Urinary bladder (tissue), 4 donors: ENCODE results near the gene ATP10A. TPM values are rescaled to one million over a fixed set of nuclear protein-coding genes. Genes with fewer than 3 reads are reported as not detected.

Experiments used
- DNase-seq: peaks from one replicate; pipeline ENCODE4 v3.0.0-alpha.2; 2015; ENCODE audit errors: extremely low spot score
- H3K27ac ChIP-seq: one replicate; pipeline ENCODE4 v1.5.1; 2013; ENCODE audit warnings: low read depth, mild to moderate bottlenecking, moderate library complexity
- H3K36me3 ChIP-seq: one replicate; pipeline ENCODE4 v1.6.1; 2013; ENCODE audit warnings: mild to moderate bottlenecking, moderate library complexity; ENCODE audit not compliant: insufficient read depth
- H3K4me1 ChIP-seq: one replicate; pipeline ENCODE4 v1.6.1; 2013; ENCODE audit warnings: mild to moderate bottlenecking, moderate library complexity; ENCODE audit not compliant: insufficient read depth
- H3K4me3 ChIP-seq: one replicate; pipeline ENCODE4 v1.5.1; 2013; ENCODE audit warnings: low read depth, low read length
- WGBS: extraction: QIAGEN DNeasy Blood & Tissue Kit; methylation state at CpG from one replicate; pipeline ENCODE4 v1.1.7; 2013; 5-methylcytosine and 5-hydroxymethylcytosine counted together
- polyA plus RNA-seq: library from polyadenylated mRNA; stranded (reverse); fragments of 200-250 nt; gene quantifications from one replicate; pipeline ENCODE4 v1.2.3, GENCODE V29; 2013
- total RNA-seq: library from RNA; depleted of rRNA; stranded (reverse); fragments of >200 nt; gene quantifications from one replicate; pipeline ENCODE4 v1.2.3, GENCODE V29; 2014
- donor health status: healthy with polysubstance abuse.
- donor health status: healthy.

ATP10A gene
- total and polyA plus RNA-seq, 2 donors: 5.0 to 7.8 TPM

- no peak overlapping the region for H3K4me3 ChIP-seq
- no peaks in the 10 kb centered on the region for H3K4me1 ChIP-seq
- no peaks in the 10 kb centered on the region for H3K36me3 ChIP-seq
- no peak for DNase-seq
- WGBS: 87% methylated on average over 7 of the region's 7 CpGs
- H3K27ac ChIP-seq: no peak overlapping the region
Measured at GRCh38 chr15:25678500-25678855, 184.6 kb downstream of the ATP10A start.

- H3K27ac ChIP-seq: no peak overlapping the region
- WGBS: 70% methylated on average over 9 of the region's 9 CpGs
- no peaks in the 10 kb centered on the region for H3K36me3 ChIP-seq
- H3K4me1 ChIP-seq: no peaks in the 10 kb centered on the region
- no peak overlapping the region for H3K4me3 ChIP-seq
- DNase-seq: no peak
Measured at GRCh38 chr15:25677719-25678499, 185.2 kb downstream of the ATP10A start.

GRCh38 chr15:25676070-25676469 lies 187.1 kb downstream of the ATP10A start:
- no peak overlapping the region for H3K4me3 ChIP-seq
- no peak overlapping the region for H3K27ac ChIP-seq
- no peak for DNase-seq
- 95% methylated on average over 8 of the region's 8 CpGs for WGBS
- no peaks in the 10 kb centered on the region for H3K4me1 ChIP-seq
- no peaks in the 10 kb centered on the region for H3K36me3 ChIP-seq

GRCh38 chr15:25675396-25675795 lies 187.7 kb downstream of the ATP10A start:
- H3K4me3 ChIP-seq: no peak overlapping the region
- no peaks in the 10 kb centered on the region for H3K36me3 ChIP-seq
- no peak for DNase-seq
- no peaks in the 10 kb centered on the region for H3K4me1 ChIP-seq
- no peak overlapping the region for H3K27ac ChIP-seq
- WGBS: 77% methylated on average over 8 of the region's 8 CpGs

- Histone ChIP-seq H3K27ac (no peak overlapping the region), H3K4me3 (no peak overlapping the region), H3K4me1 (peaks cover under 1% of the 10 kb centered on the region), H3K36me3 (no peaks in the 10 kb centered on the region)
- no peak for DNase-seq
- 70% methylated on average over 12 of the region's 12 CpGs for WGBS
Measured at GRCh38 chr15:25674913-25675312, 188.2 kb downstream of the ATP10A start.

DNA sequence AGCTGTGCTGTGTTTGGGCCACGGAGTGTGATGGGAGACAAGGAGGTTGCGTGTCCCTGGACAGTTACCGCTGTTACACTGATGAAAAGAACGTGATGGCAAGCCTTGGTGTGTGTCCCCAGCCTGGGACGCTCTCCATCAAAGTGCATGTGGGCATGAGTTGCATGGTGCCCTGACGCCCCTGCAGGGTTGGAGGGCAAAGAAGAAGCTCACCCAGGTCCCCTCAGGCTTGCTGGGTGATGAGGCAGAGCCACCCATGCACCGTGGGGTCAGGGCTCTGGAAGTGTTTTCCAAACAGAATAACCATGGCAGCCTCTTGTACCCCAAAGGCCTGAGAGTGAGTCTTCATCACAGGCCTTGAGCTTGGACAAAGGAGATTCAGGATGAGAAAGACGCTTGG lies 189.2 kb downstream of the ATP10A start:
- Histone ChIP-seq H3K27ac (no peak overlapping the region), H3K4me3 (no peak overlapping the region), H3K36me3 (no peaks in the 10 kb centered on the region), H3K4me1 (peaks cover 2% of the 10 kb centered on the region)
- WGBS: 96% methylated on average over 8 of the region's 8 CpGs
- no peak for DNase-seq

DNA sequence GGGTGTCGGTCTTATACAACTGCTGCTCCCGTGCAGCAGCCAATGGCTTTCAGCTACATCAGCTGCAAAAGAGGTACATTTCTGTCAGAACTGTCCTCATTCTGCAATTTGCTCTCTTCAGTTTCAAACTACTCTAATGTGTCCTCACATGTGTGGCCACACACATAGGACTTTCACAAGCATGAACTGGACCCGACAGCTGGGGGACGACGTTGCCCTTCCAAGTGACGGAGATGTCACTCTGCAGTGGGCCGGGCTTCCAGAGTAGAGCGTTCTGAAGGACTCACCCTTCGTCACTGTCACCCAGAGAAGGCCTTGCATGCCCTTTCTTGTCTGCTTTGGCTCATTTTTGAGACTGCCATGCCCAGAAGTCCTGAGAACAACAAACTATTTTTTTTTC lies 189.8 kb downstream of the ATP10A start:
- 86% methylated on average over 9 of the region's 9 CpGs for WGBS
- Histone ChIP-seq H3K4me3 (no peak overlapping the region), H3K27ac (no peak overlapping the region), H3K4me1 (peaks cover 2% of the 10 kb centered on the region), H3K36me3 (no peaks in the 10 kb centered on the region)
- no peak for DNase-seq

GRCh38 chr15:25671132-25671531 lies 192.0 kb downstream of the ATP10A start:
- Histone ChIP-seq H3K27ac (no peak overlapping the region), H3K4me1 (peaks cover 2% of the 10 kb centered on the region), H3K36me3 (no peaks in the 10 kb centered on the region), H3K4me3 (no peak overlapping the region)
- DNase-seq: no peak
- WGBS: under 1% methylated on average over 6 of the region's 6 CpGs

DNA sequence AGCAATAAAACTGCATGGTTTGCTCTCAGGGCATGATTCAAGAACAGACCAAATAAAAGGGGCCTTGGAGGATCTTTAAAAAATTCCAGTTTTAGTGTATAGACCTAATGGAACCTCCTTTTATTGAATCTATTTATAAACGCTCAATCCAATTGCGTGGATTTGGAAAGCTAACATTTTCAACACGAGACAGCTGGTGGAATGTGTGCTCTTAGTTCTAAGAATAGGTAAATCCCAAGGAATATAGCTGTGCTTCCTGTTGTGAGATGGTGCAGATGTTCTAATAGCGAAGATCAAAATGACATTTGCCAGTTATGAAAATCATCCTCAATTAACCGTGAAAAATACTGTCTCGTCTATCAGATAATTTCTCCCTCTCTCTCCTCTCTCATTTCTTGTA lies 192.5 kb downstream of the ATP10A start:
- no peak overlapping the region for H3K4me3 ChIP-seq
- H3K4me1 ChIP-seq: peaks cover 2% of the 10 kb centered on the region
- DNase-seq: no peak
- H3K36me3 ChIP-seq: no peaks in the 10 kb centered on the region
- WGBS: 5% methylated on average over 6 of the region's 6 CpGs
- H3K27ac ChIP-seq: no peak overlapping the region

- no peak for DNase-seq
- no peaks in the 10 kb centered on the region for H3K36me3 ChIP-seq
- no peak overlapping the region for H3K27ac ChIP-seq
- H3K4me3 ChIP-seq: no peak overlapping the region
- peaks cover 2% of the 10 kb centered on the region for H3K4me1 ChIP-seq
- 1% methylated on average over 15 of the region's 15 CpGs for WGBS
Measured at GRCh38 chr15:25670025-25670554, 193.0 kb downstream of the ATP10A start.

- H3K27ac ChIP-seq: no peak overlapping the region
- no peak overlapping the region for H3K4me3 ChIP-seq
- 66% methylated on average over 4 of the region's 4 CpGs for WGBS
- DNase-seq: no peak
- no peaks in the 10 kb centered on the region for H3K36me3 ChIP-seq
- peaks cover 2% of the 10 kb centered on the region for H3K4me1 ChIP-seq
Measured at GRCh38 chr15:25668901-25669300, 194.2 kb downstream of the ATP10A start.

DNA sequence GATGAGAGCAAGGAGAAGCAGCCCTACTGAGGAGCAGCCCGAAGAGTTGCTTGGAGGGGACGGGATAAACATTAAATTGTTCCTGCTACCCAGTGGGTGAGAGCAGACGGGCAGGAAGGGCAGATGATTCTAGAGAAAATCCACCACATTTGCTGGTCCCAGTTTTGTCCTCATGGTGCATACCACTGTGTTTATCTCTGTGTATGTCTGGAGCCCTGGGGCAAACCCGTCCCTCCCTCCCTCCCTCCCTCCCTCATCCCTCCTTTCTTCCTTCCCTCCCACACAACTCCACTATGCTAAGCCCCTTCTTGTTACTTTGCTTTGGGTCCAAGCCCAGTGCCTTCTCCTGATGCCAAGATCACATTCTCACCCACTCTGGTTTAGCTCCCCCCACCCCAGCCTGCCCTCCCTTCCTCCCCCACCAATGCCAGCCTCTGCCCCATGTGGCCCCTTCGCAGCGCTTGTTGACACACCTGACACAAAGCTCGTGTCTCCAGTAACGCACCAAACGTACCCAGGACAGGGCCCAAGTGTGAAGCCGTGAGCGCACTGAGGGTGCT lies 194.8 kb downstream of the ATP10A start:
- WGBS: 76% methylated on average over 11 of the region's 11 CpGs
- H3K27ac ChIP-seq: no peak overlapping the region
- H3K4me1 ChIP-seq: peaks cover 2% of the 10 kb centered on the region
- no peak overlapping the region for H3K4me3 ChIP-seq
- H3K36me3 ChIP-seq: no peaks in the 10 kb centered on the region
- DNase-seq: no peak

GRCh38 chr15:25667829-25668228 lies 195.3 kb downstream of the ATP10A start:
- 89% methylated on average over 13 of the region's 13 CpGs for WGBS
- Histone ChIP-seq H3K27ac (no peak overlapping the region), H3K36me3 (no peaks in the 10 kb centered on the region), H3K4me1 (peaks cover 2% of the 10 kb centered on the region), H3K4me3 (no peak overlapping the region)
- no peak for DNase-seq

DNA sequence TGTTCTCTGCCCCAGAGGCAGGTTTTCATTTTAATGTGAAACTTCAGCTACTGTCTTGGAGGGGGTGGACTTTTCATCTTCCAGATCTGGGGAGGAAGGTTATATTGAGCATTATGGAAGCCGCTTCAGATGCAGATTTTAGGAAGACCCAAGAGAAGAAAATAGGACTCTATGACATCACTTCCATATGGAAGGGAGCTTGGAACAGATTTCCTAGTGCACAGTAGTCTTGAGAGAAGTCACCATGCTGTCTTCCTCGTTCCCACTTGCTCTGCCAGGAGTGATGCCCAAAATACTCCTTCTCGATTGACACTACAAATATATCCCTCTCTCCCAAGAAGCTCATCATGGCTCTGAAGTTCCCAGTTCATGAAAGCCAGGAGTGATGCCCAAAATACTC lies 197.2 kb downstream of the ATP10A start:
- WGBS: 93% methylated on average over 3 of the region's 3 CpGs
- Histone ChIP-seq H3K27ac (no peak overlapping the region), H3K4me3 (no peak overlapping the region), H3K4me1 (peaks cover 2% of the 10 kb centered on the region), H3K36me3 (no peaks in the 10 kb centered on the region)
- DNase-seq: no peak
